Body of pancreas (tissue), 4 donors: Measurements from ENCODE around the gene AUTS2. TPM values are rescaled to one million over a fixed set of nuclear protein-coding genes. Genes with fewer than 3 reads are reported as not detected.

Source experiments
- ATAC-seq: fragments of 150-250 bp; one replicate; pipeline ENCODE4 v1.9.1; 2016
- DNase-seq, 4 donors: peaks; one replicate each; pipeline ENCODE4 v3.0.0-alpha.2; 2019
- H3K27ac ChIP-seq, 4 donors: fragments of 200-600 bp; sonication (generic); 1 replicate in 3 of 4; 2 replicates in 1 of 4; pipeline versions ENCODE4 v1.5.1 to v1.6.1; 2016 to 2019; ENCODE audit warnings: mild to moderate bottlenecking in 1 of 4, mixed read lengths in 1 of 4, moderate library complexity in 1 of 4
- H3K27me3 ChIP-seq, 2 donors: fragments of 200-600 bp; sonication (generic); one replicate each; pipeline ENCODE4 v1.6.0; 2016; ENCODE audit warnings: mild to moderate bottlenecking in 1 of 2
- H3K36me3 ChIP-seq, 2 donors: fragments of 200-600 bp; sonication (generic); replicated peaks in 1 of 2; 2 replicates each; pipeline ENCODE4 v1.5.1; 2016; ENCODE audit warnings: low read depth in 2 of 2; ENCODE audit not compliant: insufficient read depth in 1 of 2
- H3K4me1 ChIP-seq: fragments of 200-600 bp; sonication (generic); one replicate; pipeline ENCODE4 v1.6.0; 2016
- H3K4me3 ChIP-seq, 2 donors: fragments of 200-600 bp; sonication (generic); 1 replicate in 1 of 2; 2 replicates in 1 of 2; pipeline ENCODE4 v1.5.1; 2016 to 2019
- H3K9me3 ChIP-seq, 3 donors: fragments of 200-600 bp; sonication (generic); 1 replicate in 2 of 3; 2 replicates in 1 of 3; pipeline ENCODE4 v1.5.1; 2016
- CTCF ChIP-seq, 7 experiments: fragments of 450-650 bp in 4 of 7; fragments of 200-600 bp in 3 of 7; sonication (generic) in 3 of 7; IDR thresholded peaks; one replicate each; pipeline ENCODE4 v1.5.1; 2016 to 2019; ENCODE audit warnings: antibody characterized with exemption in 7 of 7
- POLR2A ChIP-seq, 3 donors: fragments of 450-650 bp; IDR thresholded peaks; one replicate each; pipeline ENCODE4 v1.6.1; 2016; ENCODE audit warnings: antibody characterized with exemption in 3 of 3, mild to moderate bottlenecking in 2 of 3
- WGBS, 2 donors: methylation state at CpG; one replicate each; pipeline ENCODE4 v1.1.5; 2017; 5-methylcytosine and 5-hydroxymethylcytosine counted together
- intact Hi-C: fragments of 100-400 bp; cut with DNase I; formaldehyde crosslinking; loops from one replicate; pipeline ENCODE4 v1.15.1; 2023
- total RNA-seq, 2 donors: library from RNA; depleted of rRNA; stranded (reverse); fragments of >200 nt; gene quantifications; one replicate each; pipeline ENCODE4 v1.1.0, GENCODE V29; 2016

Gene AUTS2
- total RNA-seq, 2 donors from 2014 or later = 11.7 to 18.5 TPM

GRCh38 chr7:70371652-70372051 is 773.4 kb downstream of the AUTS2 start:
- H3K9me3 ChIP-seq = no peaks in the 10 kb centered on the region
- no peaks in the 10 kb centered on the region for H3K36me3 ChIP-seq
- intact Hi-C loops = no loop called here
- no peaks in the 10 kb centered on the region for H3K4me1 ChIP-seq
- DNase-seq (no peak), ATAC-seq (no peak)
- H3K27ac ChIP-seq = no peak overlapping the region
- WGBS, 2 donors = 41 to 43% methylated on average over 1 of the region's 1 CpG
- no peak overlapping the region for H3K4me3 ChIP-seq
- H3K27me3 ChIP-seq = no peaks in the 10 kb centered on the region
- no peak for TF ChIP-seq CTCF (IDR thresholded peaks at IDR 0.05)
- TF ChIP-seq POLR2A (IDR thresholded peaks at IDR 0.05) = no peak

- TF ChIP-seq POLR2A (IDR thresholded peaks at IDR 0.05) (no peak), CTCF (IDR thresholded peaks at IDR 0.05) (no peak)
- Histone ChIP-seq H3K9me3 (no peaks in the 10 kb centered on the region), H3K27me3 (no peaks in the 10 kb centered on the region), H3K27ac (no peak overlapping the region), H3K4me3 (no peak overlapping the region), H3K36me3 (no peaks in the 10 kb centered on the region), H3K4me1 (no peaks in the 10 kb centered on the region)
- ATAC-seq (no peak), DNase-seq (no peak)
- WGBS, 2 donors = 72 to 78% methylated on average over 6 of the region's 6 CpGs
- intact Hi-C loops = no loop called here
Observed at GRCh38 chr7:70372768-70373515, 774.7 kb downstream of the AUTS2 start.

GRCh38 chr7:70374772-70375533 is 776.7 kb downstream of the AUTS2 start:
- H3K27me3 ChIP-seq = no peaks in the 10 kb centered on the region
- DNase-seq (no peak), ATAC-seq (no peak)
- TF ChIP-seq POLR2A (IDR thresholded peaks at IDR 0.05) (no peak), CTCF (IDR thresholded peaks at IDR 0.05) (no peak)
- no peaks in the 10 kb centered on the region for H3K9me3 ChIP-seq
- no peak overlapping the region for H3K4me3 ChIP-seq
- WGBS, 2 donors = 86 to 90% methylated on average over 6 of the region's 6 CpGs
- H3K27ac ChIP-seq = no peak overlapping the region
- H3K36me3 ChIP-seq = no peaks in the 10 kb centered on the region
- intact Hi-C loops = no loop called here
- no peaks in the 10 kb centered on the region for H3K4me1 ChIP-seq

GRCh38 chr7:70376561-70377031 is 778.3 kb downstream of the AUTS2 start:
- WGBS, 2 donors = 73 to 75% methylated on average over 4 of the region's 4 CpGs
- H3K27ac ChIP-seq = no peak overlapping the region
- intact Hi-C loops = no loop called here
- H3K27me3 ChIP-seq = no peaks in the 10 kb centered on the region
- H3K36me3 ChIP-seq = no peaks in the 10 kb centered on the region
- ATAC-seq (no peak), DNase-seq (no peak)
- H3K9me3 ChIP-seq = no peaks in the 10 kb centered on the region
- H3K4me3 ChIP-seq = no peak overlapping the region
- TF ChIP-seq CTCF (IDR thresholded peaks at IDR 0.05) = no peak
- H3K4me1 ChIP-seq = no peaks in the 10 kb centered on the region
